ENCODE data around the gene DGKQ.

- no peak for TF ChIP-seq SP1 (IDR thresholded peaks at IDR 0.05; ENCODE audit: low read depth)
- no peak for TF ChIP-seq CTCF (IDR thresholded peaks at IDR 0.05 in 2 of 3, conservative IDR thresholded peaks at IDR 0.05 in 1 of 3; ENCODE audit: borderline replicate concordance in 1 of 3, insufficient read depth in 1 of 3, low read depth in 2 of 3, low read length in 2 of 3)
- no peak for TF ChIP-seq REST (IDR thresholded peaks at IDR 0.05; ENCODE audit: low read depth)
- TF ChIP-seq ZNF274 (IDR thresholded peaks at IDR 0.05; ENCODE audit: low read depth, low read length) = no peak
- TF ChIP-seq POLR2AphosphoS5 (IDR thresholded peaks at IDR 0.05; ENCODE audit: low read depth, low read length) = no peak
- TF ChIP-seq RAD21 (IDR thresholded peaks at IDR 0.05; ENCODE audit: low read depth) = no peak
- no peak for TF ChIP-seq CBX3 (IDR thresholded peaks at IDR 0.05; ENCODE audit: low read depth)
- no peak for TF ChIP-seq EZH2phosphoT487 (IDR thresholded peaks at IDR 0.05; ENCODE audit: borderline replicate concordance)
- TF ChIP-seq TCF7L2 (IDR thresholded peaks at IDR 0.05; ENCODE audit: borderline replicate concordance, extremely low read depth, insufficient read depth, insufficient read length) = no peak
- no peak for TF ChIP-seq EZH2 (IDR thresholded peaks at IDR 0.05)
- no peak for TF ChIP-seq POLR2A (IDR thresholded peaks at IDR 0.05; ENCODE audit: borderline replicate concordance, extremely low read depth, insufficient read depth, insufficient read length)
- TF ChIP-seq ELF1 (IDR thresholded peaks at IDR 0.05; ENCODE audit: borderline replicate concordance, low read depth) = no peak
- TF ChIP-seq YY1 (IDR thresholded peaks at IDR 0.05; ENCODE audit: extremely low read depth, insufficient replicate concordance, low read depth, low read length) = no peak
- no peak for TF ChIP-seq SIN3A (IDR thresholded peaks at IDR 0.05; ENCODE audit: low read depth)
These were observed 30.1 kb upstream of the DGKQ start for GRCh38 chr4:1003271-1004070.
